GM12874 (cell line): ENCODE data around the gene KMT2E.

Source experiments
- CTCF ChIP-seq: IDR thresholded peaks from 2 replicates; pipeline ENCODE4 v1.5.1; 2011; ENCODE audit warnings: low read depth, mild to moderate bottlenecking, control low read depth, low read length, moderate library complexity; ENCODE audit not compliant: insufficient read depth

KMT2E gene, protein sequence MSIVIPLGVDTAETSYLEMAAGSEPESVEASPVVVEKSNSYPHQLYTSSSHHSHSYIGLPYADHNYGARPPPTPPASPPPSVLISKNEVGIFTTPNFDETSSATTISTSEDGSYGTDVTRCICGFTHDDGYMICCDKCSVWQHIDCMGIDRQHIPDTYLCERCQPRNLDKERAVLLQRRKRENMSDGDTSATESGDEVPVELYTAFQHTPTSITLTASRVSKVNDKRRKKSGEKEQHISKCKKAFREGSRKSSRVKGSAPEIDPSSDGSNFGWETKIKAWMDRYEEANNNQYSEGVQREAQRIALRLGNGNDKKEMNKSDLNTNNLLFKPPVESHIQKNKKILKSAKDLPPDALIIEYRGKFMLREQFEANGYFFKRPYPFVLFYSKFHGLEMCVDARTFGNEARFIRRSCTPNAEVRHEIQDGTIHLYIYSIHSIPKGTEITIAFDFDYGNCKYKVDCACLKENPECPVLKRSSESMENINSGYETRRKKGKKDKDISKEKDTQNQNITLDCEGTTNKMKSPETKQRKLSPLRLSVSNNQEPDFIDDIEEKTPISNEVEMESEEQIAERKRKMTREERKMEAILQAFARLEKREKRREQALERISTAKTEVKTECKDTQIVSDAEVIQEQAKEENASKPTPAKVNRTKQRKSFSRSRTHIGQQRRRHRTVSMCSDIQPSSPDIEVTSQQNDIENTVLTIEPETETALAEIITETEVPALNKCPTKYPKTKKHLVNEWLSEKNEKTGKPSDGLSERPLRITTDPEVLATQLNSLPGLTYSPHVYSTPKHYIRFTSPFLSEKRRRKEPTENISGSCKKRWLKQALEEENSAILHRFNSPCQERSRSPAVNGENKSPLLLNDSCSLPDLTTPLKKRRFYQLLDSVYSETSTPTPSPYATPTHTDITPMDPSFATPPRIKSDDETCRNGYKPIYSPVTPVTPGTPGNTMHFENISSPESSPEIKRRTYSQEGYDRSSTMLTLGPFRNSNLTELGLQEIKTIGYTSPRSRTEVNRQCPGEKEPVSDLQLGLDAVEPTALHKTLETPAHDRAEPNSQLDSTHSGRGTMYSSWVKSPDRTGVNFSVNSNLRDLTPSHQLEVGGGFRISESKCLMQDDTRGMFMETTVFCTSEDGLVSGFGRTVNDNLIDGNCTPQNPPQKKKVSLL (N-terminal part only)

GRCh38 chr7:105013816-105014692 is at the start of gene KMT2E:
TSS of gene KMT2E (plus strand) at chr7:105014205. CDS start at chr7:105040953, 26,748 bp downstream.
- no peak for TF ChIP-seq CTCF

DNA sequence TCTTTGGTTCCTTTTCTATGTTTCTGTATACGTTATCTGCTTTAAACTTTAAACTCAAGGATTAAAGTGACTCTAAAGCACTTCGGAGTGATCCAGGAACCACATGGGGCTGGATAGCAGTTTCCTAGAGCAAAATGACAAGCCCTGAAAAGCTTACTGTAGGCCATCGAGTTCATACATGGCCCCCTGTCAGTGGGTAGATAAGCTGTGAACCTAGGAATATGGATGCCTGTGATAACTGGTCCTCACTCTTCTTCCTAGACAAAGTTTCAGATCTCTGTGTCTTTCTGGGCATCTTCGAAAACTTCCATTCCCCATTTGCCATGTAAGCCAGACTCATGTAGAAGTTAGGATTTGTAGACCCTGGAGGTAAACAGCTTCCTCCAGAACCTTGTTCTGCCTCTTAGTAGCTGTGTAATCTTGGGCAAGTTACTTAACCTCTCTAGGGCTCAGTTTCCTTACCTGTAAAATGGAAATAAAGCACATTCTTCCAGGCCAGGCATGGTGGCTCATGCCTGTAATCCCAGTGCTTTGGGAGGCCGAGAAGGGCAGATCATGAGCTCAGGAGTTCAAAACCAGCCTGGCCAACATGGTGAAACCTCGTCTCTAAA is 49.3 kb upstream of the KMT2E start:
- TF ChIP-seq CTCF = no peak

DNA sequence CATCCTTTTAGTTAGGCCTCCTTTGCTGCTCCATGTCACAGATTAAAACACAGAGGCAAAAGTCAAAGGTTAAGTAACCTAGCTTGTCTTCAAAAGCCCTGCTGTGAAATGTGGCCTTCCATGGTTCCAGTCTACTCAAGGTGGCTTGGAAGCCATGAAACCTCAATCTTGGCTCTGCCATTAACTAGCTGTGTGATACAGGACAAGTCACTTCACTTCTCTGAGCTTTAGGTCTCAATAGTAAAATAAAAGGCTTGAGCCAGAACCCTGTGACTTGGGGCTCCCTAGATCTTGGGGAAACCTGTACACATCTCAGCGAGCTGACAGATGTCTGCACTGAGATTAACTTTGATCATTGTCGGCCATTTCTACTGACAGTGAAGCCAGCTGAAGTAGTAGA is 48.0 kb upstream of the KMT2E start:
- TF ChIP-seq CTCF = no peak

DNA sequence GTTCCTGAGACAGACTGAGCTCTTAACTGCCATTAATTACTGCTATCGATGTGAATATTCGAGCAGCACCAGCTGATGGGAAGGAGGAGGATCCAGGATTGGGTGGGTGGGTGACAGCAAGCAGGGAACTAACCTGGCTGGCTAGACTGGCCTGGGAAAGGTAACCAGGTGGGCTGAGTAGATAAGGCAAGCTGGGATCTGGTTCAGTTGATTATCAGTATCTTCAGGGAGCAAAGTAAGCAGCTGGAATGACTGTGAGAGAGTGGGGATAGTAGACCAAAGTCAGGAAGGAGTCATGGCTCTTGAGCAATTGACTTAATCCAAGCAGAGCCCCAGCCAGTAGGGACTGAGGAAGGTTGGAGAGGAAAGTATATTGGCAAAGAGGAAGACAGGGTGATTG is 46.9 kb upstream of the KMT2E start:
- TF ChIP-seq CTCF = no peak

DNA sequence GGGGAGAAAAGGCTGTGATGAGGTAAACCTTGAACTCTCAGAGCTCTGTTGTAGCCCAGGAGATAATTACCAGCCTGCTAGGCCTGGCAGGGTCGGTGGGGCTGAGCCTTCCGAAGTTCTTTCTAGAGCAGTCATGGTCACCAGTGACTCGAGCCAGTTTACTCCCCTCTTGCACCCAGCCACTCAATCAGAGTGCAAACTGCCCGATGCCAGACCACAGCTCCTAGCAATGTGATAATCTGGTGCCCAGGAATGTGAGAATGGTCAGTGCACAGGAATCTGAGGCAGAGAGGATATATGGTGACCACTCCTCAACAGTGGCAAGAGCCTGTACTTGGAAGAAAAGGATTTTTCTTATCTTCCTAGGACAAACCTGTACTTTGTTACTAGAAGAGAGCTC is 46.4 kb upstream of the KMT2E start:
- no peak for TF ChIP-seq CTCF

- TF ChIP-seq CTCF = no peak
Measured at GRCh38 chr7:104968648-104969047, 45.4 kb upstream of the KMT2E start.
